GM18873 (cell line): ENCODE results near the gene PRPF18.
A peak's percentile ranks its signal among the peaks of the same experiment; 100 is the strongest.
"Not testable (repeated sequence)": the region's sequence is repeated elsewhere in the genome, so short reads cannot be mapped to it uniquely, and the experiment has no call there.

Source experiments
- ATAC-seq: cut with Tn5 transposase; IDR thresholded peaks from one replicate; pipeline ENCODE4 v1.9.1; 2021; ENCODE audit warnings: mild to moderate bottlenecking, moderate library complexity, moderate number of reproducible peaks; ENCODE audit not compliant: unreplicated experiment, low FRiP score

Gene PRPF18

GRCh38 chr10:13586676-13587355, at the start of gene PRPF18:
Gene PRPF18, plus strand, starts transcription at chr10:13586965. Its CDS starts 122 bp downstream, at chr10:13587087.
- peak; percentile 97 for ATAC-seq

GRCh38 chr10:13537985-13538384, 48.8 kb upstream of the PRPF18 start:
- ATAC-seq: not testable (repeated sequence)

- no peak for ATAC-seq
Observed at GRCh38 chr10:13542533-13542932, 44.2 kb upstream of the PRPF18 start.

GRCh38 chr10:13550802-13551201, 36.0 kb upstream of the PRPF18 start:
- no peak for ATAC-seq

GRCh38 chr10:13555884-13556510, 30.8 kb upstream of the PRPF18 start:
- ATAC-seq: no peak

GRCh38 chr10:13559124-13559700, 27.6 kb upstream of the PRPF18 start:
- no peak for ATAC-seq

GRCh38 chr10:13560597-13560996, 26.2 kb upstream of the PRPF18 start:
- ATAC-seq: no peak

- ATAC-seq: no peak
Observed at GRCh38 chr10:13563481-13564445, 23.0 kb upstream of the PRPF18 start.

- ATAC-seq: no peak
Observed at GRCh38 chr10:13564576-13564975, 22.2 kb upstream of the PRPF18 start.

- no peak for ATAC-seq
Observed at GRCh38 chr10:13567030-13567429, 19.7 kb upstream of the PRPF18 start.

- no peak for ATAC-seq
Observed at GRCh38 chr10:13571541-13571940, 15.2 kb upstream of the PRPF18 start.

GRCh38 chr10:13573960-13574359, 12.8 kb upstream of the PRPF18 start:
- no peak for ATAC-seq

GRCh38 chr10:13585195-13585751, 1.5 kb upstream of the PRPF18 start:
- no peak for ATAC-seq

- ATAC-seq: no peak
Observed at GRCh38 chr10:13585943-13586342, 822 bp upstream of the PRPF18 start.

GRCh38 chr10:13587391-13587790, 626 bp downstream of the PRPF18 start:
- ATAC-seq: no peak

GRCh38 chr10:13589316-13589715, 2.6 kb downstream of the PRPF18 start:
- ATAC-seq: no peak

GRCh38 chr10:13590886-13591285, 4.1 kb downstream of the PRPF18 start:
- ATAC-seq: no peak

- no peak for ATAC-seq
Observed at GRCh38 chr10:13592306-13592705, 5.5 kb downstream of the PRPF18 start.

- no peak for ATAC-seq
Observed at GRCh38 chr10:13593535-13593934, 6.8 kb downstream of the PRPF18 start.

GRCh38 chr10:13594641-13595040, 7.9 kb downstream of the PRPF18 start:
- no peak for ATAC-seq
